ENCODE measurements around the gene TIAM1.

TIAM1 gene

GRCh38 chr21:31110430-31110829 lies 233.6 kb downstream of the TIAM1 start:
- Histone ChIP-seq H3K4me1 (ENCODE audit: control insufficient read depth, low read length) (peaks cover 23% of the 10 kb centered on the region), H3K9me3 (ENCODE audit: control insufficient read depth, insufficient read depth, low read length) (peaks cover 15% of the 10 kb centered on the region; the same call in 1 of the 2 replicates), H3K9me2 (replicated peaks; ENCODE audit: control insufficient read depth, low read length) (no peaks in the 10 kb centered on the region), H3K79me2 (ENCODE audit: control insufficient read depth, low read length) (no peaks in the 10 kb centered on the region), H3K27me3 (ENCODE audit: control insufficient read depth, low read length) (0 out of 2 replicates have a peak, but pooled peaks cover 3% of the 10 kb centered on the region), H3K27ac (ENCODE audit: low read depth, low read length) (no peak overlapping the region), H3F3A (ENCODE audit: control insufficient read depth, insufficient read depth) (peaks cover 5% of the 10 kb centered on the region), H3K4me3 (ENCODE audit: low read length) (no peak overlapping the region), H4K20me1 (ENCODE audit: control insufficient read depth, insufficient read depth, low read depth, low read length) (no peaks in the 10 kb centered on the region), H3K36me3 (ENCODE audit: control insufficient read depth, low read length) (no peaks in the 10 kb centered on the region), H3K4me2 (ENCODE audit: low read length) (no peak overlapping the region)
- no peak for TF ChIP-seq EZH2phosphoT487 (IDR thresholded peaks at IDR 0.05; ENCODE audit: borderline replicate concordance, low read length)
- TF ChIP-seq, protein P1, sequence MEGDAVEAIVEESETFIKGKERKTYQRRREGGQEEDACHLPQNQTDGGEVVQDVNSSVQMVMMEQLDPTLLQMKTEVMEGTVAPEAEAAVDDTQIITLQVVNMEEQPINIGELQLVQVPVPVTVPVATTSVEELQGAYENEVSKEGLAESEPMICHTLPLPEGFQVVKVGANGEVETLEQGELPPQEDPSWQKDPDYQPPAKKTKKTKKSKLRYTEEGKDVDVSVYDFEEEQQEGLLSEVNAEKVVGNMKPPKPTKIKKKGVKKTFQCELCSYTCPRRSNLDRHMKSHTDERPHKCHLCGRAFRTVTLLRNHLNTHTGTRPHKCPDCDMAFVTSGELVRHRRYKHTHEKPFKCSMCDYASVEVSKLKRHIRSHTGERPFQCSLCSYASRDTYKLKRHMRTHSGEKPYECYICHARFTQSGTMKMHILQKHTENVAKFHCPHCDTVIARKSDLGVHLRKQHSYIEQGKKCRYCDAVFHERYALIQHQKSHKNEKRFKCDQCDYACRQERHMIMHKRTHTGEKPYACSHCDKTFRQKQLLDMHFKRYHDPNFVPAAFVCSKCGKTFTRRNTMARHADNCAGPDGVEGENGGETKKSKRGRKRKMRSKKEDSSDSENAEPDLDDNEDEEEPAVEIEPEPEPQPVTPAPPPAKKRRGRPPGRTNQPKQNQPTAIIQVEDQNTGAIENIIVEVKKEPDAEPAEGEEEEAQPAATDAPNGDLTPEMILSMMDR (IDR thresholded peaks at IDR 0.05; ENCODE audit: low read depth, low read length, poor library complexity, severe bottlenecking): no peak

DNA sequence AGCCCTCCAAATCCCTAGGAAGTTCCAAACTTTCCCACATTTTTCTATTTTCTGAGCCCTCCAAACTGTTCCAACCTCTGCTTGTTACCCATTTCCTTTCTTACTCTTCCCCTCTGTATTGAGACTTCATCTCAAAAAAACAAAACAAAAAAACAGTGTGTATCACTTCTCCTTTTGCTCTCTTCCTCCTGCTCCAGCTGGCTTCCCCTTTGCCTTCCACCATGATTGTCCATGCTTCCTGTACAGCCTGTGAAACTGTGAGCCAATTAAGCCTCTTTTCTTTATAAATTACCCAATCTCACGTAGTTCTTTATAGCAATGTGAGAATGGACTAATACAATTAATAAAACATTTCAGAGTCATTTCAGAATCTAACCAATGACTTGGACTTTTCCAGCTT lies 236.2 kb downstream of the TIAM1 start:
- H3K36me3 ChIP-seq (ENCODE audit: control insufficient read depth, low read length): no peaks in the 10 kb centered on the region
- H3K4me1 ChIP-seq (ENCODE audit: control insufficient read depth, low read length): peaks cover 36% of the 10 kb centered on the region
- peak overlapping the region; percentile 56 for H3K27ac ChIP-seq (ENCODE audit: low read depth, low read length)
- no peak for TF ChIP-seq EZH2phosphoT487 (IDR thresholded peaks at IDR 0.05; ENCODE audit: borderline replicate concordance, low read length)
- TF ChIP-seq, protein P1 (IDR thresholded peaks at IDR 0.05; ENCODE audit: low read depth, low read length, poor library complexity, severe bottlenecking): no peak
- peak overlapping the region; percentile 14; the same call in 1 of the 2 replicates for H3K4me3 ChIP-seq (ENCODE audit: low read length)
- H3K4me2 ChIP-seq (ENCODE audit: low read length): peak overlapping the region; percentile 51
- H3K79me2 ChIP-seq (ENCODE audit: control insufficient read depth, low read length): no peaks in the 10 kb centered on the region
- peaks cover 29% of the 10 kb centered on the region; the same call in 1 of the 2 replicates for H3K9me3 ChIP-seq (ENCODE audit: control insufficient read depth, insufficient read depth, low read length)
- no peaks in the 10 kb centered on the region for H3K27me3 ChIP-seq (ENCODE audit: control insufficient read depth, low read length)
- no peaks in the 10 kb centered on the region for H3K9me2 ChIP-seq (replicated peaks; ENCODE audit: control insufficient read depth, low read length)
- peaks cover 5% of the 10 kb centered on the region for H3F3A ChIP-seq (ENCODE audit: control insufficient read depth, insufficient read depth)
- no peaks in the 10 kb centered on the region for H4K20me1 ChIP-seq (ENCODE audit: control insufficient read depth, insufficient read depth, low read depth, low read length)

GRCh38 chr21:31107176-31107785 lies 236.8 kb downstream of the TIAM1 start:
- no peak for TF ChIP-seq EZH2phosphoT487 (IDR thresholded peaks at IDR 0.05; ENCODE audit: borderline replicate concordance, low read length)
- TF ChIP-seq, protein P1 (IDR thresholded peaks at IDR 0.05; ENCODE audit: low read depth, low read length, poor library complexity, severe bottlenecking): no peak
- Histone ChIP-seq H3K27ac (ENCODE audit: low read depth, low read length) (peak overlapping the region; percentile 56), H3K9me3 (ENCODE audit: control insufficient read depth, insufficient read depth, low read length) (peaks cover 29% of the 10 kb centered on the region; the same call in 1 of the 2 replicates), H3K4me2 (ENCODE audit: low read length) (peak overlapping the region; percentile 51), H3F3A (ENCODE audit: control insufficient read depth, insufficient read depth) (peaks cover 5% of the 10 kb centered on the region), H3K79me2 (ENCODE audit: control insufficient read depth, low read length) (no peaks in the 10 kb centered on the region), H4K20me1 (ENCODE audit: control insufficient read depth, insufficient read depth, low read depth, low read length) (no peaks in the 10 kb centered on the region), H3K4me3 (ENCODE audit: low read length) (peak overlapping the region; percentile 14; the same call in 1 of the 2 replicates), H3K9me2 (replicated peaks; ENCODE audit: control insufficient read depth, low read length) (no peaks in the 10 kb centered on the region), H3K27me3 (ENCODE audit: control insufficient read depth, low read length) (no peaks in the 10 kb centered on the region), H3K36me3 (ENCODE audit: control insufficient read depth, low read length) (no peaks in the 10 kb centered on the region), H3K4me1 (ENCODE audit: control insufficient read depth, low read length) (peaks cover 41% of the 10 kb centered on the region)

Measured in DOHH2 (cell line).